ENCODE data around the gene RGS11.

GRCh38 chr16:303760-304505 lies 28.2 kb upstream of the RGS11 start:
- TF ChIP-seq, protein P1, sequence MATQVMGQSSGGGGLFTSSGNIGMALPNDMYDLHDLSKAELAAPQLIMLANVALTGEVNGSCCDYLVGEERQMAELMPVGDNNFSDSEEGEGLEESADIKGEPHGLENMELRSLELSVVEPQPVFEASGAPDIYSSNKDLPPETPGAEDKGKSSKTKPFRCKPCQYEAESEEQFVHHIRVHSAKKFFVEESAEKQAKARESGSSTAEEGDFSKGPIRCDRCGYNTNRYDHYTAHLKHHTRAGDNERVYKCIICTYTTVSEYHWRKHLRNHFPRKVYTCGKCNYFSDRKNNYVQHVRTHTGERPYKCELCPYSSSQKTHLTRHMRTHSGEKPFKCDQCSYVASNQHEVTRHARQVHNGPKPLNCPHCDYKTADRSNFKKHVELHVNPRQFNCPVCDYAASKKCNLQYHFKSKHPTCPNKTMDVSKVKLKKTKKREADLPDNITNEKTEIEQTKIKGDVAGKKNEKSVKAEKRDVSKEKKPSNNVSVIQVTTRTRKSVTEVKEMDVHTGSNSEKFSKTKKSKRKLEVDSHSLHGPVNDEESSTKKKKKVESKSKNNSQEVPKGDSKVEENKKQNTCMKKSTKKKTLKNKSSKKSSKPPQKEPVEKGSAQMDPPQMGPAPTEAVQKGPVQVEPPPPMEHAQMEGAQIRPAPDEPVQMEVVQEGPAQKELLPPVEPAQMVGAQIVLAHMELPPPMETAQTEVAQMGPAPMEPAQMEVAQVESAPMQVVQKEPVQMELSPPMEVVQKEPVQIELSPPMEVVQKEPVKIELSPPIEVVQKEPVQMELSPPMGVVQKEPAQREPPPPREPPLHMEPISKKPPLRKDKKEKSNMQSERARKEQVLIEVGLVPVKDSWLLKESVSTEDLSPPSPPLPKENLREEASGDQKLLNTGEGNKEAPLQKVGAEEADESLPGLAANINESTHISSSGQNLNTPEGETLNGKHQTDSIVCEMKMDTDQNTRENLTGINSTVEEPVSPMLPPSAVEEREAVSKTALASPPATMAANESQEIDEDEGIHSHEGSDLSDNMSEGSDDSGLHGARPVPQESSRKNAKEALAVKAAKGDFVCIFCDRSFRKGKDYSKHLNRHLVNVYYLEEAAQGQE (IDR thresholded peaks at IDR 0.05; ENCODE audit: insufficient read depth in 1 of 2, low read depth in 2 of 2, low read length in 1 of 2) = no peak
- no peak for TF ChIP-seq CTCF (IDR thresholded peaks at IDR 0.05)

All from Panc1 (cell line).